ENCODE results near the gene ERCC6. TPM values are rescaled to one million over a fixed set of nuclear protein-coding genes. Genes with fewer than 3 reads are reported as not detected.

Gene ERCC6
- total RNA-seq, 1 experiment from 2014 or later, result 18.2 TPM

- TF ChIP-seq, protein P1, sequence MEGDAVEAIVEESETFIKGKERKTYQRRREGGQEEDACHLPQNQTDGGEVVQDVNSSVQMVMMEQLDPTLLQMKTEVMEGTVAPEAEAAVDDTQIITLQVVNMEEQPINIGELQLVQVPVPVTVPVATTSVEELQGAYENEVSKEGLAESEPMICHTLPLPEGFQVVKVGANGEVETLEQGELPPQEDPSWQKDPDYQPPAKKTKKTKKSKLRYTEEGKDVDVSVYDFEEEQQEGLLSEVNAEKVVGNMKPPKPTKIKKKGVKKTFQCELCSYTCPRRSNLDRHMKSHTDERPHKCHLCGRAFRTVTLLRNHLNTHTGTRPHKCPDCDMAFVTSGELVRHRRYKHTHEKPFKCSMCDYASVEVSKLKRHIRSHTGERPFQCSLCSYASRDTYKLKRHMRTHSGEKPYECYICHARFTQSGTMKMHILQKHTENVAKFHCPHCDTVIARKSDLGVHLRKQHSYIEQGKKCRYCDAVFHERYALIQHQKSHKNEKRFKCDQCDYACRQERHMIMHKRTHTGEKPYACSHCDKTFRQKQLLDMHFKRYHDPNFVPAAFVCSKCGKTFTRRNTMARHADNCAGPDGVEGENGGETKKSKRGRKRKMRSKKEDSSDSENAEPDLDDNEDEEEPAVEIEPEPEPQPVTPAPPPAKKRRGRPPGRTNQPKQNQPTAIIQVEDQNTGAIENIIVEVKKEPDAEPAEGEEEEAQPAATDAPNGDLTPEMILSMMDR (conservative IDR thresholded peaks at IDR 0.05), result no peak
- no peak overlapping the region for H3K14ac ChIP-seq (ENCODE audit: insufficient read depth, low read length)
- H3K4ac ChIP-seq (ENCODE audit: low read depth, low read length), result no peak overlapping the region
- H3K4me1 Mint-ChIP-seq, result peaks cover 9 to 18% of the 10 kb centered on the region in 2 experiments
- no peak overlapping the region for H4K5ac ChIP-seq (ENCODE audit: insufficient read length, low read depth, low read length)
- no peak overlapping the region for H2AK5ac ChIP-seq (ENCODE audit: insufficient read length, low read length)
- no peak overlapping the region for H3K18ac ChIP-seq (ENCODE audit: insufficient read length, low read depth, low read length)
- no peak overlapping the region for H3K23ac ChIP-seq (ENCODE audit: insufficient read length, low read depth, low read length)
- no peak overlapping the region for H3K9ac ChIP-seq (ENCODE audit: extremely low read depth, insufficient read length, low read length)
- H3K9me3 Mint-ChIP-seq, result no peaks in the 10 kb centered on the region
- H3K4me1 ChIP-seq (ENCODE audit: insufficient read depth, low read length), result no peaks in the 10 kb centered on the region
- H2BK20ac ChIP-seq (ENCODE audit: low read depth, low read length, poor library complexity, severe bottlenecking), result no peak overlapping the region
- no peak overlapping the region for H2BK12ac ChIP-seq (ENCODE audit: insufficient read length, low read depth, low read length)
- H3K4me3 Mint-ChIP-seq, result no peak overlapping the region
- no peak overlapping the region for H4K91ac ChIP-seq (ENCODE audit: insufficient read length, low read depth, low read length)
- peaks cover 5% of the 10 kb centered on the region for H4K20me1 ChIP-seq (ENCODE audit: control insufficient read depth, insufficient read depth, insufficient read length)
- H3K27me3 Mint-ChIP-seq (ENCODE audit: low read depth), result no peaks in the 10 kb centered on the region
- no peak overlapping the region for H3K56ac ChIP-seq (ENCODE audit: insufficient read length, low read depth, low read length)
- no peaks in the 10 kb centered on the region for H3K27me3 ChIP-seq (ENCODE audit: insufficient read depth, low read length)
- no peak overlapping the region for H2BK15ac ChIP-seq (ENCODE audit: low read depth, low read length)
- H3K4me2 ChIP-seq (ENCODE audit: insufficient read depth, insufficient read length, low read length), result no peak overlapping the region
- no peaks in the 10 kb centered on the region for H3K79me2 ChIP-seq (ENCODE audit: insufficient read depth, low read length)
- H3T11ph ChIP-seq (ENCODE audit: low read length), result no peak overlapping the region
- no peak for DNase-seq
- no peaks in the 10 kb centered on the region for H3K23me2 ChIP-seq (ENCODE audit: insufficient read length, low read depth, low read length, poor library complexity, severe bottlenecking)
- no peaks in the 10 kb centered on the region for H3K79me1 ChIP-seq (ENCODE audit: insufficient read depth, low read depth, low read length, poor library complexity, severe bottlenecking)
- WGBS (ENCODE audit: extremely low coverage, insufficient read length, low lambda C conversion rate), result no CpG with 5 or more reads among the region's 4 CpGs
- no peak overlapping the region for H3K27ac ChIP-seq (ENCODE audit: insufficient read length, low read depth, low read length)
- peaks cover 9 to 51% (median 47%) of the 10 kb centered on the region in 3 experiments; a peak in 6 of 7 replicates for H3K36me3 Mint-ChIP-seq (ENCODE audit: insufficient read depth in 1 of 3, low read depth in 3 of 3)
- no peak overlapping the region for H4K8ac ChIP-seq (replicated peaks; ENCODE audit: insufficient read length, low read depth, low read length)
- no peak overlapping the region for H3K27ac Mint-ChIP-seq
- H2BK120ac ChIP-seq (ENCODE audit: low read depth, low read length, poor library complexity, severe bottlenecking), result no peak overlapping the region
- no peak overlapping the region for H2BK5ac ChIP-seq (ENCODE audit: insufficient read length, low read length)
- no peaks in the 10 kb centered on the region for H3K9me3 ChIP-seq (ENCODE audit: control insufficient read depth, low read depth, low read length)
- no peak overlapping the region for H2AFZ ChIP-seq (ENCODE audit: low read length)
These were observed 11.1 kb downstream of the ERCC6 start for GRCh38 chr10:49527850-49528249.
